Breast epithelium (tissue), 4 donors: ENCODE data around the gene GASK1B. TPM values are rescaled to one million over a fixed set of nuclear protein-coding genes. Genes with fewer than 3 reads are reported as not detected.

ENCODE experiments used
- DNase-seq, 2 donors: peaks; one replicate each; pipeline ENCODE4 v3.0.0-alpha.2; 2019; ENCODE audit warnings: low spot score in 2 of 2
- H3K27ac ChIP-seq, 2 donors: fragments of 200-600 bp; sonication (generic) in 1 of 2; one replicate each; pipeline ENCODE4 v1.5.1; 2016 to 2019; ENCODE audit warnings: mild to moderate bottlenecking in 1 of 2
- H3K27me3 ChIP-seq, 2 donors: fragments of 200-600 bp; sonication (generic) in 1 of 2; one replicate each; pipeline versions ENCODE4 v1.5.1 to v1.6.0; 2017 to 2019; ENCODE audit warnings: control low read depth in 1 of 2, mild to moderate bottlenecking in 1 of 2
- H3K36me3 ChIP-seq: fragments of 200-600 bp; one replicate; pipeline ENCODE4 v1.5.1; 2019
- H3K4me1 ChIP-seq, 2 donors: fragments of 200-600 bp; sonication (generic); one replicate each; pipeline ENCODE4 v1.5.1; 2016 to 2019; ENCODE audit warnings: control low read depth in 1 of 2
- H3K4me3 ChIP-seq, 3 donors: fragments of 200-600 bp; sonication (generic); 1 replicate in 2 of 3; 2 replicates in 1 of 3; pipeline ENCODE4 v1.5.1; 2016 to 2019; ENCODE audit warnings: mild to moderate bottlenecking in 3 of 3, moderate library complexity in 2 of 3
- H3K9me3 ChIP-seq, 2 donors: fragments of 200-600 bp; sonication (generic) in 1 of 2; one replicate each; pipeline ENCODE4 v1.5.1; 2016 to 2019; ENCODE audit warnings: control low read depth in 1 of 2
- POLR2A ChIP-seq: fragments of 450-650 bp; IDR thresholded peaks from one replicate; pipeline ENCODE4 v1.6.1; 2016; ENCODE audit warnings: antibody characterized with exemption, mild to moderate bottlenecking, moderate library complexity
- POLR2AphosphoS5 ChIP-seq, 3 donors: sonication (generic); formaldehyde crosslinking; IDR thresholded peaks; one replicate each; pipeline ENCODE4 v1.6.1; 2017; ENCODE audit warnings: antibody characterized with exemption in 3 of 3
- intact Hi-C: fragments of 100-400 bp; cut with DNase I; formaldehyde crosslinking; loops from one replicate; pipeline ENCODE4 v1.15.1; 2023; ENCODE audit warnings: low total_unique reads
- total RNA-seq, 3 donors: library from RNA; depleted of rRNA; stranded (reverse); fragments of >200 nt; gene quantifications; one replicate each; pipeline ENCODE4 v1.1.0, GENCODE V29; 2016
- TF ChIP-seq, protein P1 (sequence below), 3 donors: fragments of 450-650 bp; IDR thresholded peaks; one replicate each; pipeline ENCODE4 v1.5.1; 2016 to 2017; ENCODE audit warnings: antibody characterized with exemption in 3 of 3, mild to moderate bottlenecking in 3 of 3, moderate library complexity in 3 of 3

GASK1B gene
- total RNA-seq, 3 donors from 2014 or later, result 69.3 to 71.1 (median 70.4) TPM

DNA sequence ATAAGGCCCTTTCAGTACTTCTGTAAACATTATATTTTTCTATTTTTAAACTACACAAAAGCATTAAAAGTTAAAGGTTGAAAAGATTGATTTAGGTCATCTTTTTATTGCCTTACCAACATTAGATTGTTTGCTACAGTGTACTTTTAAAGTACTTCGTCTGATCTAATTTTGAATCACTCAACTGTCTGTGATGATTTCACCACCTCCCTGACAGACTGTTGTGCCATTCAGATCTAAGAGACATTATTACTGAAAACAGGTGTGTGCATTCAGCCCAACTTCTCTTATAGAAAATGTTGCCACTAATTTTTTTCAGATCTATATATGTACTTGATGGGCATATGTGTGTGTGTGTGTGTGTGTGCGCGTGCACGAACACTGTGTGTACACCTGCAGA, 39.3 kb downstream of the GASK1B start:
- TF ChIP-seq, protein P1, sequence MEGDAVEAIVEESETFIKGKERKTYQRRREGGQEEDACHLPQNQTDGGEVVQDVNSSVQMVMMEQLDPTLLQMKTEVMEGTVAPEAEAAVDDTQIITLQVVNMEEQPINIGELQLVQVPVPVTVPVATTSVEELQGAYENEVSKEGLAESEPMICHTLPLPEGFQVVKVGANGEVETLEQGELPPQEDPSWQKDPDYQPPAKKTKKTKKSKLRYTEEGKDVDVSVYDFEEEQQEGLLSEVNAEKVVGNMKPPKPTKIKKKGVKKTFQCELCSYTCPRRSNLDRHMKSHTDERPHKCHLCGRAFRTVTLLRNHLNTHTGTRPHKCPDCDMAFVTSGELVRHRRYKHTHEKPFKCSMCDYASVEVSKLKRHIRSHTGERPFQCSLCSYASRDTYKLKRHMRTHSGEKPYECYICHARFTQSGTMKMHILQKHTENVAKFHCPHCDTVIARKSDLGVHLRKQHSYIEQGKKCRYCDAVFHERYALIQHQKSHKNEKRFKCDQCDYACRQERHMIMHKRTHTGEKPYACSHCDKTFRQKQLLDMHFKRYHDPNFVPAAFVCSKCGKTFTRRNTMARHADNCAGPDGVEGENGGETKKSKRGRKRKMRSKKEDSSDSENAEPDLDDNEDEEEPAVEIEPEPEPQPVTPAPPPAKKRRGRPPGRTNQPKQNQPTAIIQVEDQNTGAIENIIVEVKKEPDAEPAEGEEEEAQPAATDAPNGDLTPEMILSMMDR (IDR thresholded peaks at IDR 0.05), result no peak
- TF ChIP-seq POLR2A (no peak), POLR2AphosphoS5 (IDR thresholded peaks at IDR 0.05) (no peak)
- no peaks in the 10 kb centered on the region for H3K4me1 ChIP-seq

DNA sequence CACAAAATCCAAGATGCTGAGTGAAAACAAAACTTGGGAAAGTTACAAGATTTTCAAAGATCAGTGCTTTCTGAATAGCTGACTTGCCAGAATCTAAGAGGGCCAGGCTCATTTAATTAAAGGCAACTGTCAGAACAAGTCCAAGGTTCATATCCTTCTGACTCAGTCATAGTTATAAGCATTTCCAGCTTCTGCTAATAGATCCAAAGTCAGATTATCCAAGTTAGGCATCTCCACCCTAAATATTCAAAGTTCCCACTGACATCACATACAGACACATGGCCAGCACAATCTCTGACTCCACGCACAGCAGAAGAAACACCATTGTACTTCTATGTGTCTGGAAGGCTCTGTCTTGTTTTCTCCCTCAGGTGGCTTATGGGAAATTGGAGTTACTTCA, 41.8 kb downstream of the GASK1B start:
- DNase-seq, result no peak
- intact Hi-C loops, result no loop called here
- no peak for TF ChIP-seq POLR2A
- no peak overlapping the region for H3K4me3 ChIP-seq
- H3K9me3 ChIP-seq, result no peaks in the 10 kb centered on the region
- H3K4me1 ChIP-seq, result no peaks in the 10 kb centered on the region
- H3K27me3 ChIP-seq, result no peaks in the 10 kb centered on the region
- H3K27ac ChIP-seq, result peak overlapping the region; percentile 23 to 67
- no peaks in the 10 kb centered on the region for H3K36me3 ChIP-seq

More for the DNA sequence above, 39.3 kb downstream of the GASK1B start:
- intact Hi-C loops, result no loop called here
- no peaks in the 10 kb centered on the region for H3K9me3 ChIP-seq
- no peak for DNase-seq
- no peaks in the 10 kb centered on the region for H3K27me3 ChIP-seq
- no peak overlapping the region for H3K27ac ChIP-seq
- H3K4me3 ChIP-seq, result no peak overlapping the region
- H3K36me3 ChIP-seq, result no peaks in the 10 kb centered on the region

- Histone ChIP-seq H3K27me3 (no peaks in the 10 kb centered on the region), H3K9me3 (no peaks in the 10 kb centered on the region), H3K4me3 (no peak overlapping the region), H3K36me3 (no peaks in the 10 kb centered on the region), H3K4me1 (no peaks in the 10 kb centered on the region), H3K27ac (peak overlapping the region; percentile 38 to 67)
- DNase-seq, result no peak
- intact Hi-C loops, result no loop called here
- TF ChIP-seq POLR2AphosphoS5 (IDR thresholded peaks at IDR 0.05) (no peak), POLR2A (no peak)
- TF ChIP-seq, protein P1 (IDR thresholded peaks at IDR 0.05), result no peak
Measured at GRCh38 chr4:158130204-158130603, 42.6 kb downstream of the GASK1B start.

- H3K4me1 ChIP-seq, result no peaks in the 10 kb centered on the region
- no peaks in the 10 kb centered on the region for H3K9me3 ChIP-seq
- no peaks in the 10 kb centered on the region for H3K27me3 ChIP-seq
- TF ChIP-seq POLR2AphosphoS5 (IDR thresholded peaks at IDR 0.05) (no peak), POLR2A (no peak)
- TF ChIP-seq, protein P1 (IDR thresholded peaks at IDR 0.05), result no peak
- no peaks in the 10 kb centered on the region for H3K36me3 ChIP-seq
- H3K4me3 ChIP-seq, result no peak overlapping the region
- intact Hi-C loops, result no loop called here
- H3K27ac ChIP-seq, result peak overlapping the region in 1 of 2 donors; percentile 20
- no peak for DNase-seq
Measured at GRCh38 chr4:158129694-158130093, 43.1 kb downstream of the GASK1B start.

GRCh38 chr4:158128540-158128939, 44.3 kb downstream of the GASK1B start:
- intact Hi-C loops, result no loop called here
- no peak overlapping the region for H3K27ac ChIP-seq
- no peaks in the 10 kb centered on the region for H3K9me3 ChIP-seq
- H3K4me1 ChIP-seq, result no peaks in the 10 kb centered on the region
- TF ChIP-seq POLR2AphosphoS5 (IDR thresholded peaks at IDR 0.05) (no peak), POLR2A (no peak)
- TF ChIP-seq, protein P1 (IDR thresholded peaks at IDR 0.05), result no peak
- DNase-seq, result no peak
- no peaks in the 10 kb centered on the region for H3K36me3 ChIP-seq
- H3K27me3 ChIP-seq, result no peaks in the 10 kb centered on the region
- H3K4me3 ChIP-seq, result no peak overlapping the region

GRCh38 chr4:158125310-158125709, 47.5 kb downstream of the GASK1B start:
- Histone ChIP-seq H3K27me3 (no peaks in the 10 kb centered on the region), H3K36me3 (no peaks in the 10 kb centered on the region), H3K4me3 (no peak overlapping the region), H3K4me1 (no peaks in the 10 kb centered on the region), H3K27ac (no peak overlapping the region), H3K9me3 (no peaks in the 10 kb centered on the region)
- intact Hi-C loops, result no loop called here
- TF ChIP-seq, protein P1 (IDR thresholded peaks at IDR 0.05), result no peak
- TF ChIP-seq POLR2AphosphoS5 (IDR thresholded peaks at IDR 0.05), result no peak
- TF ChIP-seq POLR2A, result no peak
- DNase-seq, result no peak
